Mucosa of rectum (tissue), 2 donors: ENCODE data around the gene SERPINB11.

Experiments
- H3K27ac ChIP-seq, 2 donors: one replicate each; pipeline ENCODE4 v1.7.0; 2013; ENCODE audit warnings: inconsistent platforms in 2 of 2, low read depth in 2 of 2, low read length in 2 of 2
- H3K27me3 ChIP-seq, 2 donors: one replicate each; pipeline ENCODE4 v1.7.0; 2013; ENCODE audit warnings: low read length in 2 of 2; ENCODE audit not compliant: control insufficient read depth in 2 of 2, insufficient read depth in 2 of 2
- H3K36me3 ChIP-seq, 2 donors: one replicate each; pipeline ENCODE4 v1.7.0; 2013; ENCODE audit warnings: low read length in 2 of 2; ENCODE audit not compliant: control insufficient read depth in 2 of 2, insufficient read depth in 2 of 2
- H3K4me1 ChIP-seq, 2 donors: one replicate each; pipeline ENCODE4 v1.7.0; 2013; ENCODE audit warnings: low read length in 2 of 2, mild to moderate bottlenecking in 1 of 2; ENCODE audit not compliant: control insufficient read depth in 2 of 2, insufficient read depth in 2 of 2
- H3K4me3 ChIP-seq, 2 donors: one replicate each; pipeline ENCODE4 v1.7.0; 2013; ENCODE audit warnings: low read length in 2 of 2
- H3K9ac ChIP-seq, 2 donors: one replicate each; pipeline ENCODE4 v1.7.0; 2013; ENCODE audit warnings: low read length in 2 of 2, low read depth in 1 of 2, mild to moderate bottlenecking in 1 of 2
- H3K9me3 ChIP-seq, 2 donors: one replicate each; pipeline ENCODE4 v1.7.0; 2013; ENCODE audit warnings: low read length in 2 of 2; ENCODE audit not compliant: control insufficient read depth in 2 of 2
- donor health status: healthy.
- donor health status: Normal muscosa, but diverticular disease.

Gene SERPINB11

GRCh38 chr18:63725682-63726480 is 23.1 kb downstream of the SERPINB11 start:
- H3K4me1 ChIP-seq, result no peaks in the 10 kb centered on the region
- H3K27me3 ChIP-seq, result no peaks in the 10 kb centered on the region
- no peaks in the 10 kb centered on the region for H3K36me3 ChIP-seq
- no peaks in the 10 kb centered on the region for H3K9me3 ChIP-seq
- no peak overlapping the region for H3K4me3 ChIP-seq
- H3K9ac ChIP-seq, result no peak overlapping the region
- H3K27ac ChIP-seq, result no peak overlapping the region

GRCh38 chr18:63730773-63731172 is 28.0 kb downstream of the SERPINB11 start:
- H3K9me3 ChIP-seq, result no peaks in the 10 kb centered on the region
- H3K9ac ChIP-seq, result no peak overlapping the region
- H3K36me3 ChIP-seq, result no peaks in the 10 kb centered on the region
- H3K27me3 ChIP-seq, result no peaks in the 10 kb centered on the region
- H3K4me1 ChIP-seq, result no peaks in the 10 kb centered on the region
- H3K27ac ChIP-seq, result no peak overlapping the region
- no peak overlapping the region for H3K4me3 ChIP-seq

DNA sequence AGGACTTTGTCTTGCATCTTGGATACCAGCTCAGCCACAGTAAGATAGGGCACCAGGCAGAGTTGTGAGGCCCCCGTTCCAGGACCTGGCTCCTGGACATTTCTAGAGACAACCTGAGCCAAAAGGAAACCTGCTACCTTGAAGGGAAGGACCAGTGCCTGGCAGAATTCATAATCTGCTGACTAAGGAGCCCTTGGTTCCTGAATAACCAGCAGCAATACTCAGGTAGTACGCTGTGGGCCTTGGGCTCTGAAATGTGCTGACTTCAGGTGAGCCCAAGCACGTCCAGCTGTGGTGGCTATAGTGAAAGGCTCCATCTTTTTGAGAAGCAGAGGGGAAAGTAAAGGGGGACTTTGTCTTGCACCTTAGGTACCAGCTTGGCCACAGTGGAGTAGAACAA is 28.5 kb downstream of the SERPINB11 start:
- no peak overlapping the region for H3K4me3 ChIP-seq
- H3K36me3 ChIP-seq, result no peaks in the 10 kb centered on the region
- no peaks in the 10 kb centered on the region for H3K9me3 ChIP-seq
- H3K9ac ChIP-seq, result no peak overlapping the region
- H3K4me1 ChIP-seq, result no peaks in the 10 kb centered on the region
- H3K27me3 ChIP-seq, result no peaks in the 10 kb centered on the region
- H3K27ac ChIP-seq, result no peak overlapping the region

DNA sequence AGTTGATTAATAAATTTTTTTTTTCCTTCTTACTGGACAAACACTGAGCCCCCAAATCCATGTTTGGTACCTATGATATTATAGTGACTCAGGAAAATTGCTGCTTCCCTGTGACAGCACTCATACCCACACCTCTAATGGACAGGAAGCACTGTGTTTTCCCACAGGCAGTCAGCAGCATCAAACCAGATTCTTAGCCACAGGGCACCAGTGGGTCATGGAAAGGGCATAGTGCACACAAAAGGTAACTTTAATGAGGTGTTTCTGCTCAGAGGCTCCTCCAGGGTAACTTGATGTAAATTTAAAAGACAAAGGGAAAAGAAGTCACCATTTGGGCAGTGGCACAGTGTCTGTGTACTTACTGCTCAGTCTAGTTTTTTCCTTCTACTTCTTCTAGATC is 34.1 kb downstream of the SERPINB11 start:
- H3K9me3 ChIP-seq, result no peaks in the 10 kb centered on the region
- no peaks in the 10 kb centered on the region for H3K36me3 ChIP-seq
- H3K4me1 ChIP-seq, result no peaks in the 10 kb centered on the region
- H3K27me3 ChIP-seq, result no peaks in the 10 kb centered on the region
- H3K4me3 ChIP-seq, result no peak overlapping the region
- H3K27ac ChIP-seq, result no peak overlapping the region
- no peak overlapping the region for H3K9ac ChIP-seq

DNA sequence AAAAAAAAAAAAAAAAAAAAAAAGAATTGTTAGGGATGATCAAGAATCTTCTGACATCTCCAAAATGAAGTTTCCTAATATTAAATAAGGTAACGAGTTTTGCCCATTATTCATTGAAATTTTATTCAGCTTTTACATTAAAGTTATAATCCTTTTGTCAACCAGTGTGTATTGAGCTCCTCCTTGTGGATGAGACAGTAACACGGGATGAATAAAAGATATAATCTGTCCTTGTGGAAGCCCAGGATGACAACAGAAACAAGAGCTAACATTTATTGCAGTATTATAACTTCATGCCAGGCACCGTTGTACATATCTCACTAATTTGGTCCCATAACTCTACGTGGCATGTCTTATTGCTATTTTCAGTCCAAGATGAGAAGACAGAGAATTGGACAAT is 39.0 kb downstream of the SERPINB11 start:
- Histone ChIP-seq H3K9me3 (no peaks in the 10 kb centered on the region), H3K4me1 (no peaks in the 10 kb centered on the region), H3K9ac (no peak overlapping the region), H3K27ac (no peak overlapping the region), H3K27me3 (no peaks in the 10 kb centered on the region), H3K36me3 (no peaks in the 10 kb centered on the region), H3K4me3 (no peak overlapping the region)

- Histone ChIP-seq H3K36me3 (no peaks in the 10 kb centered on the region), H3K4me1 (no peaks in the 10 kb centered on the region), H3K27me3 (no peaks in the 10 kb centered on the region), H3K9me3 (no peaks in the 10 kb centered on the region), H3K27ac (no peak overlapping the region), H3K4me3 (no peak overlapping the region), H3K9ac (no peak overlapping the region)
Measured at GRCh38 chr18:63747006-63747405, 44.2 kb downstream of the SERPINB11 start.

GRCh38 chr18:63749489-63749888 is 46.7 kb downstream of the SERPINB11 start:
- Histone ChIP-seq H3K9me3 (no peaks in the 10 kb centered on the region), H3K27me3 (no peaks in the 10 kb centered on the region), H3K4me3 (no peak overlapping the region), H3K36me3 (no peaks in the 10 kb centered on the region), H3K4me1 (no peaks in the 10 kb centered on the region), H3K27ac (no peak overlapping the region), H3K9ac (no peak overlapping the region)

GRCh38 chr18:63752636-63753035 is 49.9 kb downstream of the SERPINB11 start:
- H3K27me3 ChIP-seq, result no peaks in the 10 kb centered on the region
- no peaks in the 10 kb centered on the region for H3K9me3 ChIP-seq
- H3K4me3 ChIP-seq, result no peak overlapping the region
- H3K36me3 ChIP-seq, result no peaks in the 10 kb centered on the region
- no peaks in the 10 kb centered on the region for H3K4me1 ChIP-seq
- H3K9ac ChIP-seq, result no peak overlapping the region
- H3K27ac ChIP-seq, result no peak overlapping the region

GRCh38 chr18:63753676-63754075 is 50.9 kb downstream of the SERPINB11 start:
- H3K36me3 ChIP-seq, result no peaks in the 10 kb centered on the region
- H3K27me3 ChIP-seq, result no peaks in the 10 kb centered on the region
- H3K27ac ChIP-seq, result no peak overlapping the region

DNA sequence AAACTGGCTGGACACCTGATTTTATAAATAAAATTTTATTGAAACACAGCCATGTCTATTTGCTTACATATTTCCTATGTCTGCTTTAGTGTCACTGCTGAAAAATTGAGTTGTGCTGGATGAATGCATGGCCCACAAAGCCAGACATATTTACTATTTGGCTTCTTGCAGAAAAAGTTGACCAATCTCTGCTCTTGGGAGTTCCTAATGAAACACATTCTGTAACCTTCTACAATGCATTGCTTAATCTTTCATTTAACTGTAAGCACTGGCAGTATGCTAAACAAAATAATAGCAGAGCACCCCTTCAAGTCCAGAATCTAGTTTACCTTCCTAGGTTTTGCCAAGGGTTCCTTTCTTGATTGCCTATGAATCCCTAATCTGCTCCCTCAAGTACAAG is 54.8 kb downstream of the SERPINB11 start:
- Histone ChIP-seq H3K27ac (no peak overlapping the region), H3K4me3 (no peak overlapping the region), H3K36me3 (no peaks in the 10 kb centered on the region), H3K27me3 (no peaks in the 10 kb centered on the region), H3K9me3 (no peaks in the 10 kb centered on the region), H3K4me1 (no peaks in the 10 kb centered on the region), H3K9ac (no peak overlapping the region)

More at GRCh38 chr18:63753676-63754075, 50.9 kb downstream of the SERPINB11 start:
- no peak overlapping the region for H3K4me3 ChIP-seq
- no peaks in the 10 kb centered on the region for H3K4me1 ChIP-seq
- H3K9me3 ChIP-seq, result no peaks in the 10 kb centered on the region
- no peak overlapping the region for H3K9ac ChIP-seq
